ENCODE measurements around the gene ZNF91.
"Not testable (repeated sequence)": the region's sequence is repeated elsewhere in the genome, so short reads cannot be mapped to it uniquely, and the experiment has no call there.

DNA sequence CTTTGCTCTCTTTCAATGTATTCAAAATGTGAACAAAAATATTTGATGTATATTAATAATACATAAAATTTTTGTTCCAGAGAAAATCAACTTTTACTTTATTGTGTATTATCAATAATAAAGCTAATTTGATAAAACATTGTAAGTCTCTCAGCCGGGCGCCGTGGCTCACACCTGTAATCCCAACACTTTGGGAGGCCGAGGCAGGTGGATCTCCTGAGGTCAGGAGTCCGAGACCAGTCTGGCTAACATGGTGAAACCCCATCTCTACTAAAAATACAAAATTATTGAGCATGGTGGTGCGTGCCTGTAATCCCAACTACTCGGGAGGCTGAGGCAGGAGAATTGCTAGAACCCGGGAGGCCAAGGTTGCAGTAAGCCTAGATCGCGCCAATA is 449 bp upstream of the ZNF91 start:
- TF ChIP-seq, protein P1, sequence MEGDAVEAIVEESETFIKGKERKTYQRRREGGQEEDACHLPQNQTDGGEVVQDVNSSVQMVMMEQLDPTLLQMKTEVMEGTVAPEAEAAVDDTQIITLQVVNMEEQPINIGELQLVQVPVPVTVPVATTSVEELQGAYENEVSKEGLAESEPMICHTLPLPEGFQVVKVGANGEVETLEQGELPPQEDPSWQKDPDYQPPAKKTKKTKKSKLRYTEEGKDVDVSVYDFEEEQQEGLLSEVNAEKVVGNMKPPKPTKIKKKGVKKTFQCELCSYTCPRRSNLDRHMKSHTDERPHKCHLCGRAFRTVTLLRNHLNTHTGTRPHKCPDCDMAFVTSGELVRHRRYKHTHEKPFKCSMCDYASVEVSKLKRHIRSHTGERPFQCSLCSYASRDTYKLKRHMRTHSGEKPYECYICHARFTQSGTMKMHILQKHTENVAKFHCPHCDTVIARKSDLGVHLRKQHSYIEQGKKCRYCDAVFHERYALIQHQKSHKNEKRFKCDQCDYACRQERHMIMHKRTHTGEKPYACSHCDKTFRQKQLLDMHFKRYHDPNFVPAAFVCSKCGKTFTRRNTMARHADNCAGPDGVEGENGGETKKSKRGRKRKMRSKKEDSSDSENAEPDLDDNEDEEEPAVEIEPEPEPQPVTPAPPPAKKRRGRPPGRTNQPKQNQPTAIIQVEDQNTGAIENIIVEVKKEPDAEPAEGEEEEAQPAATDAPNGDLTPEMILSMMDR (IDR thresholded peaks at IDR 0.05; ENCODE audit: low read depth, low read length, poor library complexity, severe bottlenecking) = not testable (repeated sequence)
- not testable (repeated sequence) for TF ChIP-seq EZH2phosphoT487 (IDR thresholded peaks at IDR 0.05; ENCODE audit: borderline replicate concordance, low read length)
